GM20431 (cell line): ENCODE results near the gene MTNR1A.
"Not testable (repeated sequence)": the region's sequence is repeated elsewhere in the genome, so short reads cannot be mapped to it uniquely, and the experiment has no call there.

ENCODE experiments used
- in situ Hi-C: fragments of 300-500 bp; cut with MseI, MboI; formaldehyde crosslinking; loops from one replicate; pipeline ENCODE4 v1.15.0; 2020; ENCODE audit warnings: low sequenced_read_pairs; ENCODE audit not compliant: unreplicated experiment

Gene MTNR1A

GRCh38 chr4:186569533-186570192 lies 14.3 kb upstream of the MTNR1A start:
- in situ Hi-C loops, result no loop called here

GRCh38 chr4:186566068-186566467 lies 10.7 kb upstream of the MTNR1A start:
- in situ Hi-C loops, result no loop called here

GRCh38 chr4:186563761-186564160 lies 8.4 kb upstream of the MTNR1A start:
- in situ Hi-C loops, result no loop called here

- in situ Hi-C loops, result no loop called here
These were observed 6.4 kb upstream of the MTNR1A start for GRCh38 chr4:186561748-186562147.

GRCh38 chr4:186560647-186561046 lies 5.3 kb upstream of the MTNR1A start:
- in situ Hi-C loops, result no loop called here

GRCh38 chr4:186557486-186557885 lies 2.1 kb upstream of the MTNR1A start:
- in situ Hi-C loops, result no loop called here

GRCh38 chr4:186557061-186557460 lies 1.7 kb upstream of the MTNR1A start:
- in situ Hi-C loops, result no loop called here

GRCh38 chr4:186554539-186554913 lies 841 bp downstream of the MTNR1A start:
- in situ Hi-C loops, result no loop called here

- in situ Hi-C loops, result no loop called here
These were observed 1.6 kb downstream of the MTNR1A start for GRCh38 chr4:186553717-186554116.

GRCh38 chr4:186551849-186552248 lies 3.5 kb downstream of the MTNR1A start:
- in situ Hi-C loops, result no loop called here

- in situ Hi-C loops, result no loop called here
These were observed 9.9 kb downstream of the MTNR1A start for GRCh38 chr4:186545436-186545835.

GRCh38 chr4:186543206-186543605 lies 12.2 kb downstream of the MTNR1A start:
- in situ Hi-C loops, result no loop called here

GRCh38 chr4:186541801-186542200 lies 13.6 kb downstream of the MTNR1A start:
- in situ Hi-C loops, result no loop called here

GRCh38 chr4:186537843-186538521 lies 17.4 kb downstream of the MTNR1A start:
- in situ Hi-C loops, result no loop called here

- in situ Hi-C loops, result no loop called here
These were observed 19.1 kb downstream of the MTNR1A start for GRCh38 chr4:186536285-186536684.

- in situ Hi-C loops, result no loop called here
These were observed 21.3 kb downstream of the MTNR1A start for GRCh38 chr4:186534056-186534455.

GRCh38 chr4:186523927-186524326 lies 31.4 kb downstream of the MTNR1A start:
- in situ Hi-C loops, result not testable (repeated sequence)

- in situ Hi-C loops, result no loop called here
These were observed 39.1 kb downstream of the MTNR1A start for GRCh38 chr4:186516287-186516686.

GRCh38 chr4:186514271-186514950 lies 41.0 kb downstream of the MTNR1A start:
- in situ Hi-C loops, result no loop called here

- in situ Hi-C loops, result not testable (repeated sequence)
These were observed 50.6 kb downstream of the MTNR1A start for GRCh38 chr4:186504771-186505170.

- in situ Hi-C loops, result no loop called here
These were observed 53.1 kb downstream of the MTNR1A start for GRCh38 chr4:186502231-186502630.
